Testis (tissue), 2 donors: ENCODE results near the gene UBXN4.

ENCODE experiments used
- CTCF ChIP-seq, 3 experiments: fragments of 450-650 bp in 2 of 3; fragments of 200-600 bp in 1 of 3; sonication (generic) in 1 of 3; IDR thresholded peaks; one replicate each; pipeline ENCODE4 v1.5.1; 2016 to 2019; ENCODE audit warnings: antibody characterized with exemption in 3 of 3, mild to moderate bottlenecking in 2 of 3, moderate library complexity in 1 of 3
- POLR2A ChIP-seq: fragments of 450-650 bp; IDR thresholded peaks from one replicate; pipeline ENCODE4 v1.6.1; 2017; ENCODE audit warnings: antibody characterized with exemption, mild to moderate bottlenecking, moderate library complexity

GRCh38 chr2:135791418-135792190, 49.9 kb downstream of the UBXN4 start:
- TF ChIP-seq POLR2A (no peak), CTCF (IDR thresholded peaks at IDR 0.05) (no peak)
